Measurements from ENCODE around the gene LIAS. TPM values are rescaled to one million over a fixed set of nuclear protein-coding genes. Genes with fewer than 3 reads are reported as not detected.

Gene LIAS
- total RNA-seq, 1 donor from 2014 or later = 29.2 TPM

- Mint-ChIP-seq H3K9me3 (no peaks in the 10 kb centered on the region), H3K4me3 (no peak overlapping the region), H3K27me3 (no peaks in the 10 kb centered on the region), H3K36me3 (ENCODE audit: low read depth) (peaks cover 5% of the 10 kb centered on the region), H3K27ac (no peak overlapping the region), H3K4me1 (peaks cover 14% of the 10 kb centered on the region)
- DNase-seq = no peak
- intact Hi-C loops (cut with micrococcal nuclease) = loop anchor here (10.0 kb wide), 1 partner anchor 1207 kb away; no protein-coding TSS in a partner anchor
Observed at GRCh38 chr4:39522068-39522467, 63.2 kb downstream of the LIAS start.

- intact Hi-C loops (cut with micrococcal nuclease) = loop anchor here (10.0 kb wide), 1 partner anchor 1210 kb away; no protein-coding TSS in a partner anchor
- Mint-ChIP-seq H3K4me1 (peaks cover 20% of the 10 kb centered on the region), H3K9me3 (no peaks in the 10 kb centered on the region), H3K27me3 (no peaks in the 10 kb centered on the region), H3K27ac (no peak overlapping the region), H3K4me3 (no peak overlapping the region), H3K36me3 (ENCODE audit: low read depth) (peaks cover 4% of the 10 kb centered on the region)
- DNase-seq = no peak
Observed at GRCh38 chr4:39524161-39524957, 65.5 kb downstream of the LIAS start.

GRCh38 chr4:39525822-39526690 is 67.2 kb downstream of the LIAS start:
- intact Hi-C loops (cut with micrococcal nuclease) = loop anchor here (2.0 to 10.0 kb wide), 5 partner anchors 113 to 1211 kb away; partner anchors contain the start of genes N4BP2, PDS5A and SMIM14
- Mint-ChIP-seq H3K27me3 (no peaks in the 10 kb centered on the region), H3K36me3 (ENCODE audit: low read depth) (peaks cover 8% of the 10 kb centered on the region), H3K27ac (peak overlapping the region; percentile 93), H3K4me1 (peaks cover 20% of the 10 kb centered on the region), H3K4me3 (peak overlapping the region; percentile 98), H3K9me3 (peaks cover 4% of the 10 kb centered on the region)
- no peak for DNase-seq

DNA sequence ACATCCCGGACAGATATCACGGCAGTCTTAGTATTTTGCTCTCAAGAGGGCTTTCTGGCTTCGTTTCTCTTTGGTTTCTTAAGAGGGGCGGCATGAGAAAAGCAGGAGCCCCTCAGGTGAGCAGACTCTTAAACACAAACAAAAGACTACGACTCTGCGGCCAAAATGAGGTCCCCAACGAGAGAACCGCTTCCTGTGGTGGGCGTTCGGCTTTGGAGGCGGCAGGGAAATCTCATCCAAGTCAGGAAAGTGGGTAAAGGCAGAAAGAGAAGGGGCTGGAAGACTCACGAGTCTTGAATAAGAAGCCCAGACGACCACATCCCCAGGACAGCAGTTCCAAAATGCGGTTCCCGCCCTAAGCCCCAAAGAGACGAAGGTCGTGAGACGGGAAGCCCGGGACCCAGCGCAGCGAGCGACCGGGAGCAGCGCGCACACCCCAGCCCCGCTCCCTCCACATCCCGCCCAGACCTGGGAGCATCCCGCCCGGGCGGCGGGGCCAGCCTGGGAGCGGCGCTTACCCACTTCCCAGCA is 68.0 kb downstream of the LIAS start:
- peak; percentile 78 for DNase-seq
- intact Hi-C loops (cut with micrococcal nuclease) = loop anchor here (1.0 to 10.0 kb wide), 6 partner anchors 68 to 1212 kb away; partner anchors contain the start of genes LIAS, N4BP2, PDS5A and SMIM14
- peak overlapping the region; percentile 98 for H3K4me3 Mint-ChIP-seq
- peak overlapping the region; percentile 93 for H3K27ac Mint-ChIP-seq
- H3K4me1 Mint-ChIP-seq = peaks cover 20% of the 10 kb centered on the region
- peaks cover 13% of the 10 kb centered on the region for H3K36me3 Mint-ChIP-seq (ENCODE audit: low read depth)
- H3K9me3 Mint-ChIP-seq = peaks cover 11% of the 10 kb centered on the region
- no peaks in the 10 kb centered on the region for H3K27me3 Mint-ChIP-seq

- peak within 1 kb of the TSS; percentile 98 for H3K4me3 Mint-ChIP-seq
- H3K36me3 Mint-ChIP-seq (ENCODE audit: low read depth) = peaks cover 20% of the 10 kb centered on the region
- DNase-seq = peak; percentile 99
- peaks cover 20% of the 10 kb centered on the region for H3K4me1 Mint-ChIP-seq
- peaks cover 18% of the 10 kb centered on the region for H3K9me3 Mint-ChIP-seq
- H3K27ac Mint-ChIP-seq = peak within 1 kb of the TSS; percentile 95
- no peaks in the 10 kb centered on the region for H3K27me3 Mint-ChIP-seq
- intact Hi-C loops (cut with micrococcal nuclease) = loop anchor here (1.0 to 10.0 kb wide), 6 partner anchors 68 to 1213 kb away; partner anchors contain the start of genes LIAS, N4BP2, PDS5A and SMIM14
Observed at GRCh38 chr4:39527296-39528060, 68.6 kb downstream of the LIAS start, which contains the start of gene UGDH. Gene UGDH (minus strand): TSS chr4:39527439. CDS start chr4:39521512, 5,927 bp downstream.

DNA sequence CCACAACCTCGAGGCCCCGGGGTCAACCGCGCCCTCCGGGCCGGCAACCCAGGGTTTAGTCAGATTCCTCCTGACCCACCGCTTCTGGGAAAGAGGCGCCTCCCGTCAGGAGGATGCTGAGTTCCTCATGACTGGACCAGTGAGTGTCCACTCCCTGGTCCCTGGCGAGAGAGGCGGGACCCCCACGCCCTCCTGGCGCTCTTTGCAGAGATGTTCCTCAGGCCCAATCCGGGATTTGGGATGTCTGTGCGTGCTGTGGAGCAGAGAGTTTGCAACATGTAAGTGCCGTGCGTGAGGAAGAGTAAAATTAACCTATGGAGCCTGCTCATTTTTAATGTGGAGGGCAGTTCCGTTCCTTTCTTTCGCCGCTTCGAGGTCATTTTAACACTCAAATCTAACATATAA is 69.2 kb downstream of the LIAS start:
- peaks cover 24% of the 10 kb centered on the region for H3K36me3 Mint-ChIP-seq (ENCODE audit: low read depth)
- H3K9me3 Mint-ChIP-seq = peaks cover 21% of the 10 kb centered on the region
- H3K27ac Mint-ChIP-seq = peak overlapping the region; percentile 46
- H3K27me3 Mint-ChIP-seq = no peaks in the 10 kb centered on the region
- H3K4me1 Mint-ChIP-seq = peaks cover 20% of the 10 kb centered on the region
- DNase-seq = no peak
- H3K4me3 Mint-ChIP-seq = peak overlapping the region; percentile 98
- intact Hi-C loops (cut with micrococcal nuclease) = loop anchor here (5.0 to 10.0 kb wide), 3 partner anchors 449 to 1213 kb away; partner anchors contain the start of genes N4BP2 and PDS5A

Other genes starting within 250 kb of the LIAS start
- 81.6 and 83.0 TPM in 2 replicates for gene RFC1, start 92.7 kb upstream of the LIAS start, total RNA-seq
- not detected in 2 replicates for gene KLB, start 52.1 kb upstream of the LIAS start, total RNA-seq
- 1,785 and 1,789 TPM in 2 replicates for gene RPL9, start 134 bp upstream of the LIAS start, total RNA-seq
- 23.1 and 29.2 TPM in 2 replicates for gene UGDH, start 68.4 kb downstream of the LIAS start, total RNA-seq
- 1.0 and 2.0 TPM in 2 replicates for gene SMIM14, start 179.8 kb downstream of the LIAS start, total RNA-seq
- gene UBE2K, start 239.1 kb downstream of the LIAS start, total RNA-seq = 99.4 and 106 TPM in 2 replicates